HPDE6-E6E7 (cell line): ENCODE results near the gene TOP1.

Experiments
- DNase-seq: peaks from one replicate; pipeline ENCODE4 v3.0.0; 2011; ENCODE audit warnings: missing footprints; ENCODE audit errors: extremely low spot score

The TOP1 gene

GRCh38 chr20:41028359-41029149 lies at the start of gene TOP1:
Gene TOP1, plus strand, starts transcription at chr20:41028822. Its CDS starts 246 bp downstream, at chr20:41029068.
- peak; percentile 100 for DNase-seq

- no peak for DNase-seq
These were observed 49.4 kb upstream of the TOP1 start for GRCh38 chr20:40979247-40979646.

- DNase-seq: no peak
These were observed 48.4 kb upstream of the TOP1 start for GRCh38 chr20:40980106-40980827.

DNA sequence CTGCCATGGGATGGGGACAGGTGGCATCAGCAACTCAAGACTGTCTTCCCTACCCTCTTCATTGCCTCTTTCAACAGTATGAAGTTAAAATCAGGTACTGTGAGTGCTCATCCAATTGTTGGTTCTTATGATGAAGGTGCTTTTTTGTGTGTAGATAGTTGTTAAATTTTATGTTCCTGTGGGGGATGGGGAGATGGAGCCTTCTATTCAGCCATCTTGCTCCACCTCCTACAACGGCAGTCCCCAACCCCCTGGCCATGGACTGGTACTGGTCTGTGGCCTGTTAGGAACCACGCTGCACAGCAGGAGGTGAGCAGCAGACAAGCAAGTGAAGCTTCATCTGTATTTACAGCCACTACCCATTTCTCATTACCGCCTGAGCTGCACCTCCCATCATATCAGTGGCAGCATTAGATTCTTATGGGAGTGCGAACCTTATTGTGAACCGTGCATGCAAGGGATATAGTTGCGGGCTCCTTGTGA lies 47.8 kb upstream of the TOP1 start:
- DNase-seq: no peak

DNA sequence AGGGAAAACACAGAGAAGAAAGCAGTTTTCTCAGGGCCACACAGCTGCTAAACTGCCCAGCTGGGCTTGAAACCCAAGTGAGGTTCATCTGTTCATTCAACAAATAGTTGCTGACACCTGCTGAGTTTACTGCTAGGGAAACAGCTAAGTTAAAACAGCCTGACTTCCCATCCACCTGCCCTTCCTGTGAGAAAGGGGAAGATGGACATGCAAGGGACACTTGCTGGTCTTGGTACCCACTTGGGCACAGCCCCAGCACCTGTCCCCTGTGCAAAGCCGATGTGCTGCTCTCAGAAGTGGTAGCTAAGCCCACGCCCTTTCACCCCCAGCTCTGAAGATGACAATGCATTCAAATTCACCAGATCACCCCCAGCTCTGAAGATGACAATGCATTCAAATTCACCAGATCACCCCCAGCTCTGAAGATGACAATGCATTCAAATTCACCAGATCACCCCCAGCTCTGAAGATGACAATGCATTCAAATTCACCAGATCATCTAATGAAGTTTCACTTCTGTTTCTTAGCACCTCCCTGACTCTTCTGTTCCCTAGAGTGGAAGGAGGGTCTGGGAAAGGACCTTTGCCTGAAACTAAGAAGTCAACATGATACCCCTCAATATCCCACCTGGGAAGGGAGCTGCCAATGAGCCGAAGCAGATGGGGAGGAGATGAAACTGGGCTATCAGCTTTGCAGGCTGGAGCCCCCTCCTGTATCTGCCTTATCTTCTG lies 46.0 kb upstream of the TOP1 start:
- no peak for DNase-seq

GRCh38 chr20:40983898-40984297 lies 44.7 kb upstream of the TOP1 start:
- no peak for DNase-seq

GRCh38 chr20:40984496-40984895 lies 44.1 kb upstream of the TOP1 start:
- DNase-seq: no peak

DNA sequence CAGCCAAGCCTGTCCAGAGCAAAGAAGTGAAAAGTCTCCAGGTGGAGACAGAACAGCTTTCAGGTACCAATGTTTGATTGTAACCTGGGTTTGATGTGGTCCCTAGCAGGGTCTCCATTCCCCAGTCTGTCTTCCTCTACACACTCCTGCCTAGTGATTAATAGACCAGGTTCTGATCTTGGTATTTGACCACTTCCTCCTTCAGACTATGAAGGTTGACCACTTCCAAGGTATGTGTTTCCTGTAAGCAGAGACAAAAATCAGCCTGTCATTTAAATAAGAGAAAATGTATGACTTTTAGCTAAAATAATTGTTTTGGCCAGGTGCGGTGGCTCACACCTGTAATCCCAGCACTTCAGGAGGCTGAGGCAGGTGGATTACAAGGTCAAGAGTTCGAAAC lies 41.8 kb upstream of the TOP1 start:
- DNase-seq: no peak

GRCh38 chr20:40990542-40991120 lies 38.0 kb upstream of the TOP1 start:
- peak; percentile 99 for DNase-seq

DNA sequence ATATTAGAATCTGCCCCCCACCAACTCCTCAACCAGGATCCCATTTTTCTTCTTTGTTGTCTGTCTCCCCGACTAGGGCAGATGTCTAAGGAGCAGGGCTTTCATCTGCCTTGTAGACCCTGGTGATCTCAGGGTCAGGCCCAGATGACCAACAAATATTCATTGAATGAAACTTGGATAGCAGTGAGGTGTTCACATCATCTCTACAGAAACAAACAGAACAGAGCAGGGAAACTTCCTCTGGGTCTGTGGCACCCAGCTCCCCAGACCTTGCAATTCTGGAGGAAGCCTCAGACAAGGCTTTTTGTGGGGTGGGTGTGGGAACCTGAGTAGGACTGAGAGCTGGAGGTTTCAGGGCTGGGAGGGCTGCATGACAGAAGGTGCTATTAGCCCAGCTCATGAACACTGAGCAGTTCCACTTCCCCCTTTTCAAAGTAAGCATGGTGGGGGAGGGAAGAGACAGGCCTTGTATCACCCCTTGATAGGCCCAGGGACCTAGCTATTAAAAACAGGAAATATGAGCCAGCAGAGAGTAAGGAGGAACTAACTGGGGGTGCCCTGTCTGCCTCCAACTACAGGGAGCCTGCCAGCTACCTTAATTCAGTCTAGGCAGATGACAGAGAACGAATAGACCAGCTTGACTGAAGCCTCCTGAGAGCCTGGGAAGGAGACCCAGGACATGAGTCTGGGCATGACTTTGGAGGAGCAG lies 37.3 kb upstream of the TOP1 start:
- DNase-seq: no peak

GRCh38 chr20:40992349-40993113 lies 36.1 kb upstream of the TOP1 start:
- no peak for DNase-seq

GRCh38 chr20:40993794-40994540 lies 34.7 kb upstream of the TOP1 start:
- no peak for DNase-seq

DNA sequence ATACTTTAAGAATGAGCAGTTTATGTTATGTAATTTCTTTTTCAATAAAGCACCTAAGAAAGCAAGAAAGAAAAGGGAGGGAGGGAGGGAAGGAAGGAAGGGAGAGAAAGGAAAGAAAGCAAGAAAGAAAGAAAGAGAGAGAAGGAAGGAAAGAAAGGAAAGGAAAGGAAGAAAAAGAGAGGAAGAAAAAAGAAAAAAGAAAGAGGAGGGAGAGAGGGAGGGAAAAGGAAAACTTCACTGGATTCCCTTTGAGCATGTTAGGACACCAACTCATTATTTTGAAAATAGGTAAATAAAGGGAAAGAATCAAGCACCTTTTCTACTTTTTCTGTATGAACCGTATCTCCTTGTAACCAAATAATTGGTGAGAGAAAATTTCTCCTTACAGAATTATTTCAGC lies 32.3 kb upstream of the TOP1 start:
- no peak for DNase-seq

DNA sequence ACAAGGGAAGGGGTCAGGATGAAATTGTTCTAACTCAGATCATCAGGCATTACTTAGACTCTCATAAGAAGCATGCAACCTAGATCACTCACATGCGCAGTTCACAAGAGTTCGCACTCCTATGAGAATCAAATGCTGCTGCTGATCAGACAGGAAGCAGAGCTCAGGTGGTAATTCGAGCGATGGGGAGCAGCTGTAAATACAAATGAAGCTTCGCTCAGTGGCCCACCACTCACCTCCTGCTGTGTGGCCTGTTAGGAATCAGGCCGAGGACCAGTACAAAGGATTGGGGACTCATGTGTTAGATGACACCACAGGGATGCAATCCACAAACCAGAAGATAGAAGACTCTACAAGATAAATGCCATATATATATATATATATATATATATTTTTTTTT lies 31.5 kb upstream of the TOP1 start:
- no peak for DNase-seq

DNA sequence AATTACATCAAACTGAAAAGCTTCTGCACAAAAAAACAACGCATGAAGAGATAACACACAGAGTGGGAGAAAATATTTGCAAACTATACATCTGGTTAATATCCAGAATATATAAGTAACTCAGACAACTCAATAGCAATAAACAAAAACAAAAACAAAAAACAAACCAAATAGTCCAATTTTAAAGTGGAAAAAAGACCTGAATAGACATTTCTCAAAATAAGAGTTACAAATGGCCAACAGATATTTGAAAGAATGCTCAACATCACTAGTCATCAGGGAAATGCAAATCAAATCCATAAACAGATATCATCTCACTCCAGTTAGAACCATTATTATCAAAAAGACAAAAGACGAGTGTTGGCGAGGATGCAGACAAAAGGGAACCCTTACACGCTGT lies 28.8 kb upstream of the TOP1 start:
- no peak for DNase-seq

DNA sequence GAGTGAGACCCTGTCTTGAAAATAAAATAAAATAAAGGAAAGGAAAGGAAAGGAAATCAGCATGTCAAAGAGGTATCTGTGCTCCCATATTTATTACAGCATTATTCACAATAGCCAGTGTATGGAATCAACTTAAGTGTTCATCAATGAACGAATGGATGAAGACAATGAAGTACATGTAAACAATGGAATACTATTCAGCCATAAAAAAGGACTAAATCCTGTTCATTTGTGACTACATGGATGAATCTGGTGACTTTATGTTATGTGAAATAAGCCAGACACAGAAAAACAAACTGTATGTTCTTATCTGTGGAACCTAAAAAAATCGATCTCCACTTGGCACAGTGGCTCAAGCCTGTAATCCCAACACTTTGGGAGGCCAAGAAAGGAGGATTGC lies 28.0 kb upstream of the TOP1 start:
- DNase-seq: no peak

GRCh38 chr20:41001497-41001896 lies 27.1 kb upstream of the TOP1 start:
- DNase-seq: no peak

DNA sequence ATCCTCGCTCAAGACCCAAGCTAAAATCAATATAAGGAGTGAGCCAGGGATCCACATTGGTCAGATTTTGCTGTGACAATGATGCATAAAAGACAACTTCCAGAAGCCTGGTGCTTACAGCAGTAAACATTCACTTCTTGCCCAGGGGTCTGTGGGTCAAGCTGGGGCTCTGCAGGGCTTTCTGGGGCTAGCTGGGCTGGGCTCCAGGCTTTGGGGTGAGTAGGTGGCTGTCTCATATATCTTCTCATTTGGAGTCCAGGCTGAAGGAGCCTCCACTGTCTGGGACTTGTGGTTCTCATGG lies 25.8 kb upstream of the TOP1 start:
- no peak for DNase-seq

DNA sequence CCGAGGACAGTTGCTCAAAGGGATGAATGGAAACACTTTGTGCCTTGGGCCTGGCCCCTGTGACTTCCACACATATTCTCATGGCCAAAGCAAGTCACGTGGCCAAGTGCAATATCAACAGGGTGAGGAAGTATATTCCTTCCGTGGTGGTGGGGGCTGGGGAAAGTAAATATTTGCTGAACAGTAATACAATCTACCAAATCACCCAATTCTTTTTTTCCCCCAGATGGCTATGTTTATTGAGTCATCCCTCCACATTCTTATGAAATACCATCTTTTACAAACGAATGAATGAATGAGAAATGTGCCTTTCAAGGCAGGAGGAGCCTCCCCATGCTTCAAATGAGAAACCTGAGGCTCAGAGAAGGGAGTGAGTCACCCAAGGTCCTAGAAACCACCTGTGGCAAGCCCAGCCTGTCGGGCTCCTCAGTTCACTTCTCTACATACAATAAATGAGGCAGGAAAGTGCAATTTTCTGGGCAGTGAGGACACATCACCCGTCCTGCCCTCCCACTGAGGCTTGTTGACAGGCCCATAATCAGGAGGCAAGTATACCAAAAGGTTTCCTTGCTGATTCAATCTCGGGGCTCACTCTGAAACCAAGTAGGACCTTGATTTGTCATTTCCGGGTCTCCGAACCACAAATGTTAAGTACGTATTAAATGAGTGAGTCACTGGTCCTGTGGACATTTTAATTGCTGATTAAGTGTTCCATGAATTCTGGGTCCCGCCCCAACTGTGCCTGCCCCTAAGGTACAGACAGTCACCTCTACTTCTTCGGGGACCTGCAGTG lies 25.3 kb upstream of the TOP1 start:
- DNase-seq: peak; percentile 100
